ENCODE measurements around the gene SMU1. TPM values are rescaled to one million over a fixed set of nuclear protein-coding genes. Genes with fewer than 3 reads are reported as not detected.

Gene SMU1
- total and polyA plus RNA-seq, 2 donors (not counting 1 experiment from before 2014, with no cell fraction given), result 19.1 to 31.0 TPM

DNA sequence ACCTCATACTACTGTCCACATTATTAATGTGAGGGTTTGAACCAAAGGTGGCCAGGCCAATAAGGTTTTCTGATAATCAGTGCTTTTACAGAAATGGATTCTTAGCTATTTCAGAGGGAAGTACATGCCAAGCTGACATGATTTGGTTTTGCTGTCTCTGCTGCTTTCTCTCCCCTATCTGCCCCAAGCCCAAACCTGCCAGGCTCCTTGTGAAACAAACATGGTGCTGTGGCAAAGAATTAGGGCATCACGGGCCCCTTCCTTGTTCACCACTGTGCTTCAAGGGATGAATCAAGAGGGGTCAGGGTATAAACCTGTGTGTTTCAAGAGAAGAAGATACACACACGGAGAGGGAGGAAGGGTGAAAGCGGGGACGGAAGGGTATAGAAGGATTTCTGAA lies 41.3 kb upstream of the SMU1 start:
- Histone ChIP-seq H3K79me2 (ENCODE audit: control insufficient read depth, insufficient read depth, low read length) (no peaks in the 10 kb centered on the region), H3K4me3 (replicated peaks in 1 of 4; ENCODE audit: control extremely low read depth in 1 of 4, insufficient read depth in 1 of 4, low read depth in 3 of 4, low read length in 4 of 4) (no peak overlapping the region), H3K9me3 (ENCODE audit: control insufficient read depth, insufficient read depth, low read depth, low read length) (no peaks in the 10 kb centered on the region), H4K20me1 (ENCODE audit: control insufficient read depth, extremely low read depth, insufficient read depth, low read length) (no peaks in the 10 kb centered on the region), H3K27ac (ENCODE audit: insufficient read depth, low read length) (no peak overlapping the region), H3K4me2 (ENCODE audit: extremely low read depth, insufficient read depth, low read length) (peak overlapping the region; percentile 15), H2AFZ (ENCODE audit: low read length) (no peak overlapping the region), H3K27me3 (ENCODE audit: control insufficient read depth, insufficient read depth, low read length) (no peaks in the 10 kb centered on the region), H3K9ac (ENCODE audit: insufficient read depth, low read length) (no peak overlapping the region), H3K4me1 (ENCODE audit: control insufficient read depth, extremely low read depth, insufficient read depth, low read length) (peaks cover 11% of the 10 kb centered on the region), H3K36me3 (ENCODE audit: control insufficient read depth, insufficient read depth, low read length) (peaks cover 9% of the 10 kb centered on the region)
- no peak for DNase-seq (ENCODE audit: low read depth in 2 of 2)
- TF ChIP-seq EZH2 (IDR thresholded peaks at IDR 0.05; ENCODE audit: low read length, missing control alignments), result no peak
- TF ChIP-seq, protein P1, sequence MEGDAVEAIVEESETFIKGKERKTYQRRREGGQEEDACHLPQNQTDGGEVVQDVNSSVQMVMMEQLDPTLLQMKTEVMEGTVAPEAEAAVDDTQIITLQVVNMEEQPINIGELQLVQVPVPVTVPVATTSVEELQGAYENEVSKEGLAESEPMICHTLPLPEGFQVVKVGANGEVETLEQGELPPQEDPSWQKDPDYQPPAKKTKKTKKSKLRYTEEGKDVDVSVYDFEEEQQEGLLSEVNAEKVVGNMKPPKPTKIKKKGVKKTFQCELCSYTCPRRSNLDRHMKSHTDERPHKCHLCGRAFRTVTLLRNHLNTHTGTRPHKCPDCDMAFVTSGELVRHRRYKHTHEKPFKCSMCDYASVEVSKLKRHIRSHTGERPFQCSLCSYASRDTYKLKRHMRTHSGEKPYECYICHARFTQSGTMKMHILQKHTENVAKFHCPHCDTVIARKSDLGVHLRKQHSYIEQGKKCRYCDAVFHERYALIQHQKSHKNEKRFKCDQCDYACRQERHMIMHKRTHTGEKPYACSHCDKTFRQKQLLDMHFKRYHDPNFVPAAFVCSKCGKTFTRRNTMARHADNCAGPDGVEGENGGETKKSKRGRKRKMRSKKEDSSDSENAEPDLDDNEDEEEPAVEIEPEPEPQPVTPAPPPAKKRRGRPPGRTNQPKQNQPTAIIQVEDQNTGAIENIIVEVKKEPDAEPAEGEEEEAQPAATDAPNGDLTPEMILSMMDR (conservative IDR thresholded peaks at IDR 0.05 in 1 of 2, IDR thresholded peaks at IDR 0.05 in 1 of 2; ENCODE audit: low read depth in 1 of 2, low read length in 2 of 2), result no peak

DNA sequence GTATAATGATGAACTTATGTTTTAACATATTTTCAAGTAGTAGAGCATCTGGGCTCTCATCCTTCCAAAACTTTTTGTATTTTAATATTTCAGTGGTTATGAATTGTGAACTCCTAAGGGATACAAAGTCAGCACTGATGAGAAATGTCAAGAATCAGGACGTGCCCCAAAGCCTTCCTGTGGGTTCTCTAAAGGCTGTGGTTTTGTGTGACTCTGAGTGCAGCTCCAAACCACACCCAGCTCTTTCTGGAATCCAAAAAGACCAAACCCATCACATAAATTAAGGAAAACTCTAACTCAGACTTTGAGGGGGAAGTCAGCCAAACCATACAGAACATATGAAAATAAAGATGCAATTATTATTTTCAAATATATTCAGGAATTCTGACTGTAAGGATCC lies 40.8 kb upstream of the SMU1 start:
- Histone ChIP-seq H3K27me3 (ENCODE audit: control insufficient read depth, insufficient read depth, low read length) (no peaks in the 10 kb centered on the region), H3K27ac (ENCODE audit: insufficient read depth, low read length) (no peak overlapping the region), H3K9ac (ENCODE audit: insufficient read depth, low read length) (no peak overlapping the region), H2AFZ (ENCODE audit: low read length) (no peak overlapping the region), H3K4me1 (ENCODE audit: control insufficient read depth, extremely low read depth, insufficient read depth, low read length) (peaks cover 11% of the 10 kb centered on the region), H3K79me2 (ENCODE audit: control insufficient read depth, insufficient read depth, low read length) (no peaks in the 10 kb centered on the region), H3K4me3 (replicated peaks in 1 of 4; ENCODE audit: control extremely low read depth in 1 of 4, insufficient read depth in 1 of 4, low read depth in 3 of 4, low read length in 4 of 4) (no peak overlapping the region), H3K4me2 (ENCODE audit: extremely low read depth, insufficient read depth, low read length) (no peak overlapping the region), H4K20me1 (ENCODE audit: control insufficient read depth, extremely low read depth, insufficient read depth, low read length) (no peaks in the 10 kb centered on the region), H3K9me3 (ENCODE audit: control insufficient read depth, insufficient read depth, low read depth, low read length) (no peaks in the 10 kb centered on the region), H3K36me3 (ENCODE audit: control insufficient read depth, insufficient read depth, low read length) (peaks cover 9% of the 10 kb centered on the region)
- DNase-seq (ENCODE audit: low read depth in 2 of 2), result peak; percentile 71 to 78
- TF ChIP-seq, protein P1 (conservative IDR thresholded peaks at IDR 0.05 in 1 of 2, IDR thresholded peaks at IDR 0.05 in 1 of 2; ENCODE audit: low read depth in 1 of 2, low read length in 2 of 2), result no peak
- no peak for TF ChIP-seq EZH2 (IDR thresholded peaks at IDR 0.05; ENCODE audit: low read length, missing control alignments)

DNA sequence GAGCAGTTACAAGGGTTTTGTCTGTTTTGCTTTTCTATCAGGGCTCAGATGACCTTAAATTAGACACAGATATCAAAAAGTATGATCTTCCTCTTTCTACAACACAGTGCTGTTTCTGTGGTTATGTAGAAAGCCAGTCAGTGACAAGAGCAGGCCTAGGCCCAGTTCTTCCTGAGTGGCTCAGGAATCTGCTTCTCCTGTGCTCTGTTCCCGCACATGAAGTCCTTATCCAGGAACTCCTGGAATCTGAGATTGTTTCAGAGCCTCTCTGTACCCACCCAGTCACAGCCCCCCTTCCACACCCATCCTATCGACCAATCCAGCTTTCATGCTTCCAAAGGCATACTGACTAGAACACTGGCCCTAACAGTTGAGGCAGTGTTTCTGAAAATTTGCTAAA lies 40.4 kb upstream of the SMU1 start:
- H3K27ac ChIP-seq (ENCODE audit: insufficient read depth, low read length), result no peak overlapping the region
- peak in 1 of 2 donors; percentile 70 for DNase-seq (ENCODE audit: low read depth in 2 of 2)

More for the DNA sequence above, 40.4 kb upstream of the SMU1 start:
- Histone ChIP-seq H3K9ac (ENCODE audit: insufficient read depth, low read length) (no peak overlapping the region), H3K9me3 (ENCODE audit: control insufficient read depth, insufficient read depth, low read depth, low read length) (no peaks in the 10 kb centered on the region), H3K79me2 (ENCODE audit: control insufficient read depth, insufficient read depth, low read length) (no peaks in the 10 kb centered on the region), H3K4me3 (replicated peaks in 1 of 4; ENCODE audit: control extremely low read depth in 1 of 4, insufficient read depth in 1 of 4, low read depth in 3 of 4, low read length in 4 of 4) (no peak overlapping the region), H3K4me1 (ENCODE audit: control insufficient read depth, extremely low read depth, insufficient read depth, low read length) (peaks cover 11% of the 10 kb centered on the region), H2AFZ (ENCODE audit: low read length) (no peak overlapping the region), H4K20me1 (ENCODE audit: control insufficient read depth, extremely low read depth, insufficient read depth, low read length) (no peaks in the 10 kb centered on the region), H3K4me2 (ENCODE audit: extremely low read depth, insufficient read depth, low read length) (no peak overlapping the region), H3K27me3 (ENCODE audit: control insufficient read depth, insufficient read depth, low read length) (no peaks in the 10 kb centered on the region), H3K36me3 (ENCODE audit: control insufficient read depth, insufficient read depth, low read length) (peaks cover 9% of the 10 kb centered on the region)
- TF ChIP-seq EZH2 (IDR thresholded peaks at IDR 0.05; ENCODE audit: low read length, missing control alignments), result no peak
- TF ChIP-seq, protein P1 (conservative IDR thresholded peaks at IDR 0.05 in 1 of 2, IDR thresholded peaks at IDR 0.05 in 1 of 2; ENCODE audit: low read depth in 1 of 2, low read length in 2 of 2), result no peak
